ENCODE measurements around the gene CD247. TPM values are rescaled to one million over a fixed set of nuclear protein-coding genes. Genes with fewer than 3 reads are reported as not detected.

CD247 gene
- total and polyA plus RNA-seq, 2 of the 13 experiments (the other 11 are each of a cell fraction or from before 2014, with no cell fraction given): 0.20 TPM; not detected in 1

DNA sequence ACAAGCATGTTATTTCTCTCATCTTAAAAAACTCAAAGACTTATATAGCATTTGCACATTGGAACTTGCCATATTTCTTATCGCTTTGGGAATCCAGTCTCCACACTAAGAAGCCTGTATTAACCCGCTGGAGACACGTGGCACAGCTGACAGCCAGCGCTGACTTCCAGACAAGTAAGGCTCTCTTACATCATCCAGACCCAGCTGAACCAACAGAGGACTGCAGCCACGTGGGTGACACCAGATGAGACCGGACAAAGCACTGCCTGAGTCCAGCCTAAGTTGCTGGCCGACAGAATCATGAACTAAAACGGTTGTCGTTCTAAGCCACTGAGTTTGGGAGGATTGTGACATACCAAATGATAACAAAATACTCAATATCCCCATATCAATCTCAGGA is 6.3 kb upstream of the CD247 start (continued):
- TF ChIP-seq ZNF496 (CRISPR knock-in tag; IDR thresholded peaks at IDR 0.05; ENCODE audit: insufficient replicate concordance) (no peak), ZSCAN20 (CRISPR knock-in tag; IDR thresholded peaks at IDR 0.05; ENCODE audit: borderline replicate concordance) (no peak), PRPF4 (IDR thresholded peaks at IDR 0.05; ENCODE audit: low read depth, low read length, poor library complexity, severe bottlenecking) (no peak), KLF16 (CRISPR knock-in tag; IDR thresholded peaks at IDR 0.05) (peak in 1 of 2 experiments; percentile 62; a peak in 1 of 4 replicates), CEBPB (IDR thresholded peaks at IDR 0.05; ENCODE audit: borderline replicate concordance, low read depth, low read length) (peak; percentile 59; the same call in 1 of the 2 replicates), HDAC6 (IDR thresholded peaks at IDR 0.05; ENCODE audit: low read depth, low read length) (no peak), ZFY (CRISPR knock-in tag; IDR thresholded peaks at IDR 0.05) (no peak), YEATS4 (CRISPR knock-in tag; IDR thresholded peaks at IDR 0.05; ENCODE audit: borderline replicate concordance) (peak; percentile 51; the same call in 1 of the 2 replicates), ZSCAN21 (CRISPR knock-in tag; IDR thresholded peaks at IDR 0.05; ENCODE audit: borderline replicate concordance) (no peak), KLF12 (CRISPR knock-in tag; IDR thresholded peaks at IDR 0.05; ENCODE audit: borderline replicate concordance) (no peak), HOXA5 (CRISPR knock-in tag; IDR thresholded peaks at IDR 0.05) (0 out of 2 replicates have a peak, but pooled peaks have one; percentile 52), GATAD2A (CRISPR knock-in tag; IDR thresholded peaks at IDR 0.05) (peak; percentile 52), SALL1 (CRISPR knock-in tag; IDR thresholded peaks at IDR 0.05) (peak; percentile 52; the same call in 1 of the 2 replicates), SOX6 (IDR thresholded peaks at IDR 0.05) (no peak), SOX6 (CRISPR knock-in tag; IDR thresholded peaks at IDR 0.05) (peak; percentile 57; the same call in 1 of the 2 replicates), BHLHE40 (IDR thresholded peaks at IDR 0.05; ENCODE audit: low read length) (0 out of 2 replicates have a peak, but pooled peaks have one; percentile 30), KDM2A (CRISPR knock-in tag; IDR thresholded peaks at IDR 0.05; ENCODE audit: borderline replicate concordance, low read depth) (peak; percentile 36; the same call in 1 of the 2 replicates), ZNF550 (CRISPR knock-in tag; IDR thresholded peaks at IDR 0.05; ENCODE audit: borderline replicate concordance) (no peak), THAP11 (CRISPR knock-in tag; IDR thresholded peaks at IDR 0.05) (peak; percentile 49), ARNTL (CRISPR knock-in tag; IDR thresholded peaks at IDR 0.05) (peak; percentile 74; the same call in 1 of the 2 replicates), SALL2 (CRISPR knock-in tag; IDR thresholded peaks at IDR 0.05) (0 out of 2 replicates have a peak, but pooled peaks have one; percentile 25)
- TF ChIP-seq, protein P1, sequence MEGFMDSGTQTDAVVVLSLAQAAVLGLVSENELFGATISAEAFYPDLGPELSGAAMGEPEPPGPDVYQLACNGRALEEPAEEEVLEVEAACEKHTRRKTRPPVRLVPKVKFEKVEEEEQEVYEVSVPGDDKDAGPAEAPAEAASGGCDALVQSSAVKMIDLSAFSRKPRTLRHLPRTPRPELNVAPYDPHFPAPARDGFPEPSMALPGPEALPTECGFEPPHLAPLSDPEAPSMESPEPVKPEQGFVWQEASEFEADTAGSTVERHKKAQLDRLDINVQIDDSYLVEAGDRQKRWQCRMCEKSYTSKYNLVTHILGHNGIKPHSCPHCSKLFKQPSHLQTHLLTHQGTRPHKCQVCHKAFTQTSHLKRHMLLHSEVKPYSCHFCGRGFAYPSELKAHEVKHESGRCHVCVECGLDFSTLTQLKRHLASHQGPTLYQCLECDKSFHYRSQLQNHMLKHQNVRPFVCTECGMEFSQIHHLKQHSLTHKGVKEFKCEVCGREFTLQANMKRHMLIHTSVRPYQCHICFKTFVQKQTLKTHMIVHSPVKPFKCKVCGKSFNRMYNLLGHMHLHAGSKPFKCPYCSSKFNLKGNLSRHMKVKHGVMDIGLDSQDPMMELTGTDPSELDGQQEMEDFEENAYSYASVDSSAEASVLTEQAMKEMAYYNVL (CRISPR knock-in tag; IDR thresholded peaks at IDR 0.05; ENCODE audit: borderline replicate concordance): no peak
- TF ChIP-seq, protein P2, sequence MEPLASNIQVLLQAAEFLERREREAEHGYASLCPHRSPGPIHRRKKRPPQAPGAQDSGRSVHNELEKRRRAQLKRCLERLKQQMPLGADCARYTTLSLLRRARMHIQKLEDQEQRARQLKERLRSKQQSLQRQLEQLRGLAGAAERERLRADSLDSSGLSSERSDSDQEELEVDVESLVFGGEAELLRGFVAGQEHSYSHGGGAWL (CRISPR knock-in tag; IDR thresholded peaks at IDR 0.05): peak; percentile 56; the same call in 1 of the 2 replicates
- TF ChIP-seq, protein P3, sequence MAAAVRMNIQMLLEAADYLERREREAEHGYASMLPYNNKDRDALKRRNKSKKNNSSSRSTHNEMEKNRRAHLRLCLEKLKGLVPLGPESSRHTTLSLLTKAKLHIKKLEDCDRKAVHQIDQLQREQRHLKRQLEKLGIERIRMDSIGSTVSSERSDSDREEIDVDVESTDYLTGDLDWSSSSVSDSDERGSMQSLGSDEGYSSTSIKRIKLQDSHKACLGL (CRISPR knock-in tag; IDR thresholded peaks at IDR 0.05): peak; percentile 48; the same call in 1 of the 2 replicates
- TF ChIP-seq, protein P4, sequence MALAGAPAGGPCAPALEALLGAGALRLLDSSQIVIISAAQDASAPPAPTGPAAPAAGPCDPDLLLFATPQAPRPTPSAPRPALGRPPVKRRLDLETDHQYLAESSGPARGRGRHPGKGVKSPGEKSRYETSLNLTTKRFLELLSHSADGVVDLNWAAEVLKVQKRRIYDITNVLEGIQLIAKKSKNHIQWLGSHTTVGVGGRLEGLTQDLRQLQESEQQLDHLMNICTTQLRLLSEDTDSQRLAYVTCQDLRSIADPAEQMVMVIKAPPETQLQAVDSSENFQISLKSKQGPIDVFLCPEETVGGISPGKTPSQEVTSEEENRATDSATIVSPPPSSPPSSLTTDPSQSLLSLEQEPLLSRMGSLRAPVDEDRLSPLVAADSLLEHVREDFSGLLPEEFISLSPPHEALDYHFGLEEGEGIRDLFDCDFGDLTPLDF (CRISPR knock-in tag; IDR thresholded peaks at IDR 0.05): no peak
- TF ChIP-seq, protein P5, sequence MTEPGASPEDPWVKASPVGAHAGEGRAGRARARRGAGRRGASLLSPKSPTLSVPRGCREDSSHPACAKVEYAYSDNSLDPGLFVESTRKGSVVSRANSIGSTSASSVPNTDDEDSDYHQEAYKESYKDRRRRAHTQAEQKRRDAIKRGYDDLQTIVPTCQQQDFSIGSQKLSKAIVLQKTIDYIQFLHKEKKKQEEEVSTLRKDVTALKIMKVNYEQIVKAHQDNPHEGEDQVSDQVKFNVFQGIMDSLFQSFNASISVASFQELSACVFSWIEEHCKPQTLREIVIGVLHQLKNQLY (CRISPR knock-in tag; IDR thresholded peaks at IDR 0.05): 0 out of 2 replicates have a peak, but pooled peaks have one; percentile 19
